Psoas muscle (tissue), 8 donors: ENCODE measurements around the gene DCHS2. TPM values are rescaled to one million over a fixed set of nuclear protein-coding genes. Genes with fewer than 3 reads are reported as not detected.

Source experiments
- ATAC-seq, 4 donors: fragments of 200-7000 bp; cut with Tn5 transposase; one replicate each; pipeline ENCODE4 v1.9.1; 2020; ENCODE audit warnings: moderate library complexity in 3 of 4, mild to moderate bottlenecking in 2 of 4
- DNase-seq, 2 donors: peaks; one replicate each; pipeline ENCODE4 v3.0.0-alpha.2; 2020
- H3K27ac ChIP-seq: fragments of 200-600 bp; one replicate; pipeline ENCODE4 v1.8.0; 2022
- H3K27me3 ChIP-seq, 3 donors: fragments of 200-600 bp in 1 of 3; one replicate each; pipeline versions ENCODE4 v1.6.1 to v1.8.0; 2013 to 2022; ENCODE audit warnings: low read length in 2 of 3, mild to moderate bottlenecking in 2 of 3, moderate library complexity in 1 of 3; ENCODE audit not compliant: insufficient read depth in 3 of 3
- H3K36me3 ChIP-seq, 2 donors: fragments of 200-600 bp in 1 of 2; one replicate each; pipeline versions ENCODE4 v1.6.1 to v1.8.0; 2013 to 2022; ENCODE audit warnings: low read depth in 1 of 2, mild to moderate bottlenecking in 1 of 2, moderate library complexity in 1 of 2; ENCODE audit not compliant: insufficient read depth in 1 of 2
- H3K4me1 ChIP-seq: fragments of 200-600 bp; one replicate; pipeline ENCODE4 v1.8.0; 2022
- H3K4me3 ChIP-seq: fragments of 200-600 bp; one replicate; pipeline ENCODE4 v1.8.0; 2022; ENCODE audit warnings: mild to moderate bottlenecking
- H3K9me3 ChIP-seq: fragments of 200-600 bp; one replicate; pipeline ENCODE4 v1.8.0; 2022
- CTCF ChIP-seq: fragments of 200-600 bp; IDR thresholded peaks from one replicate; pipeline ENCODE4 v1.8.0; 2022; ENCODE audit warnings: antibody characterized with exemption
- WGBS, 3 donors: extraction: QIAGEN DNeasy Blood & Tissue Kit; methylation state at CpG; one replicate each; pipeline versions ENCODE4 v1.1.6 to v1.1.7; 2013; 5-methylcytosine and 5-hydroxymethylcytosine counted together
- intact Hi-C, 2 donors: fragments of 100-400 bp; cut with DNase I; formaldehyde crosslinking; loops; one replicate each; pipeline versions ENCODE4 v1.11.0 to v1.14.2; 2022
- polyA plus RNA-seq, 3 donors: library from polyadenylated mRNA; stranded (reverse); fragments of 200-250 nt; gene quantifications; one replicate each; pipeline ENCODE4 v1.2.3, GENCODE V29; 2013
- total RNA-seq, 4 donors: library from RNA; stranded (reverse); fragmentation: NEBNext Ultra II Directional in 2 of 4; extraction: Animal tissue kit (Norgen Biotek cat#: 25700) in 2 of 4; gene quantifications; one replicate each; pipeline versions ENCODE4 v1.2.1 to v1.2.4, GENCODE V29; 2021 to 2023
- donor health status: healthy with polysubstance abuse.
- donor health status: DM: no; HTN: no; CAD: no; lungs with moderate emphysema.
- donor health status: Bipolar disorder and iron deficiency.
- donor health status: healthy.
- donor health status: DM: yes; HTN: yes; CAD: no.
- donor health status: DM: no; HTN: no; CAD: no.
- donor health status: DM: no; HTN: no; CAD: no.
- donor health status: DM: yes; HTN: yes; CAD: no.

DCHS2 gene
- total and polyA plus RNA-seq, 7 donors: 0.01 to 0.84 (median 0.16) TPM; not detected in 1

- ATAC-seq: no peak
- 79 to 84% (median 81%) methylated on average over 4 of the region's 4 CpGs for WGBS, 3 donors
These were observed 107.6 kb downstream of the DCHS2 start for GRCh38 chr4:154384012-154384411.

GRCh38 chr4:154376486-154376885, 115.1 kb downstream of the DCHS2 start:
- intact Hi-C loops: no loop called here
- H3K36me3 ChIP-seq: no peaks in the 10 kb centered on the region
- H3K9me3 ChIP-seq: no peaks in the 10 kb centered on the region
- no peak overlapping the region for H3K4me3 ChIP-seq
- no peak for TF ChIP-seq CTCF
- no peaks in the 10 kb centered on the region for H3K27me3 ChIP-seq
- H3K4me1 ChIP-seq: no peaks in the 10 kb centered on the region
- no peak for ATAC-seq
- no peak overlapping the region for H3K27ac ChIP-seq
- WGBS, 3 donors: 89 to 97% (median 96%) methylated on average over 1 of the region's 1 CpG
- no peak for DNase-seq

More at GRCh38 chr4:154384012-154384411, 107.6 kb downstream of the DCHS2 start:
- no peaks in the 10 kb centered on the region for H3K9me3 ChIP-seq
- intact Hi-C loops: no loop called here
- H3K36me3 ChIP-seq: no peaks in the 10 kb centered on the region
- no peak for TF ChIP-seq CTCF
- no peaks in the 10 kb centered on the region for H3K27me3 ChIP-seq
- H3K27ac ChIP-seq: no peak overlapping the region
- H3K4me3 ChIP-seq: no peak overlapping the region
- DNase-seq: no peak
- H3K4me1 ChIP-seq: no peaks in the 10 kb centered on the region

- intact Hi-C loops: no loop called here
- peaks cover 0 to 1% (median 0%) of the 10 kb centered on the region in 3 donors for H3K27me3 ChIP-seq
- ATAC-seq: no peak
- H3K36me3 ChIP-seq: no peaks in the 10 kb centered on the region
- 78 to 89% (median 83%) methylated on average over 4 of the region's 4 CpGs for WGBS, 3 donors
- no peak overlapping the region for H3K4me3 ChIP-seq
- no peaks in the 10 kb centered on the region for H3K9me3 ChIP-seq
- no peaks in the 10 kb centered on the region for H3K4me1 ChIP-seq
- no peak for TF ChIP-seq CTCF
- H3K27ac ChIP-seq: no peak overlapping the region
- DNase-seq: no peak
These were observed 123.5 kb downstream of the DCHS2 start for GRCh38 chr4:154368060-154368459.

GRCh38 chr4:154367659-154368058, 123.9 kb downstream of the DCHS2 start:
- TF ChIP-seq CTCF: no peak
- Histone ChIP-seq H3K4me3 (no peak overlapping the region), H3K36me3 (no peaks in the 10 kb centered on the region), H3K27me3 (peaks cover 0 to 1% (median 0%) of the 10 kb centered on the region in 3 donors), H3K4me1 (no peaks in the 10 kb centered on the region), H3K27ac (no peak overlapping the region), H3K9me3 (no peaks in the 10 kb centered on the region)
- intact Hi-C loops: no loop called here
- WGBS, 3 donors: 55 to 72% (median 62%) methylated on average over 2 of the region's 2 CpGs
- no peak for ATAC-seq
- DNase-seq: no peak

- TF ChIP-seq CTCF: no peak
- no peak for ATAC-seq
- WGBS, 3 donors: 52 to 67% (median 59%) methylated on average over 4 of the region's 4 CpGs
- Histone ChIP-seq H3K9me3 (no peaks in the 10 kb centered on the region), H3K36me3 (no peaks in the 10 kb centered on the region), H3K27me3 (peaks cover 0 to 1% (median 0%) of the 10 kb centered on the region in 3 donors), H3K4me3 (no peak overlapping the region), H3K4me1 (no peaks in the 10 kb centered on the region), H3K27ac (no peak overlapping the region)
- intact Hi-C loops: no loop called here
- no peak for DNase-seq
These were observed 124.6 kb downstream of the DCHS2 start for GRCh38 chr4:154366956-154367355.
